ENCODE data around the gene TBC1D28. TPM values are rescaled to one million over a fixed set of nuclear protein-coding genes. Genes with fewer than 3 reads are reported as not detected.
"Not testable (repeated sequence)": the region's sequence is repeated elsewhere in the genome, so short reads cannot be mapped to it uniquely, and the experiment has no call there.

Gene TBC1D28
- polyA plus RNA-seq, 3 donors from 2014 or later, result not detected

DNA sequence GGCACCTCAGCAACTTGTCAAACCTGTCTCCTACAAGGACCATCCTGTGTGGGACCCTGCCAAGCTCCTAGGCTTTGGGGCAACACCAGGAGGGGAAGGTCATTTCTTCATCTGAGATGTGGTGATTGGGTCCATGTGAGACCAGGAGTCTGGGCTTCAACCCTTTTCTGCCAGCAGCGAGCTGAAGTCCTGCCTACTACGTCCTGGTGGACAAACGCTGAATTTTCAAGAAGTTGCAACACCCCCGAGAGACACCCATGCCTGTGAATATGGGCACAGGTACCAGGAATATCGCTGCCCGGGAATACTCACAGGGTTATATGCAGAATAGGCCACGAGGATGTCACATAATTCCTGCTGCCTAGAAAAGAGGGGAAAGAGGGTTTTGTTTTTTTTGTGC lies 8.0 kb downstream of the TBC1D28 start:
- H3K36me3 Mint-ChIP-seq, H3K4me3 Mint-ChIP-seq, H3K4me1 Mint-ChIP-seq, H3K9me3 Mint-ChIP-seq, DNase-seq, H3K27ac Mint-ChIP-seq: not testable (repeated sequence)
- H3K27me3 Mint-ChIP-seq (ENCODE audit: low read depth in 3 of 3), result peaks cover 3 to 11% (median 10%) of the 10 kb centered on the region in 3 donors

DNA sequence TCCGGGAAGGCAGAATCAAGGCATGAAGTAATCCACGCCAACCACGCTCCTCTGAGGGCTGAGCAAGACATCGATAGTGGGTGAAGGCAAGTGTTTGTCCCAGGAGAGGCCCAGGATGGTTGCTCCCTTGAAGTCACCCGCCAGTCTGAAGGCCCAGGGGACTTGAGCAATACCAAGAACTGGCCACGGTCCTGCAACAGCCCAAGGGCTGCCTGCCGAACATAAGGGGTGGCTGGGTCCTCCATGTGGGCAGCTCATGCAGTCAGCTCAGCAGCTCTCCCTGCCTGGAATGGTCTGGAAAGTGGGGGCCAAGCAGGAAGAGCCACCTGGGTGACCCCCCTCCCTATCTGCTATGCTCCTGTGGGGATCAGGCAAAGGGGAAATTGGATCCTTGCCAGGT lies 8.4 kb downstream of the TBC1D28 start:
- H3K4me1 Mint-ChIP-seq, DNase-seq, H3K27ac Mint-ChIP-seq, H3K4me3 Mint-ChIP-seq, H3K9me3 Mint-ChIP-seq, H3K36me3 Mint-ChIP-seq: not testable (repeated sequence)
- peaks cover 3 to 11% (median 8%) of the 10 kb centered on the region in 3 donors for H3K27me3 Mint-ChIP-seq (ENCODE audit: low read depth in 3 of 3)

DNA sequence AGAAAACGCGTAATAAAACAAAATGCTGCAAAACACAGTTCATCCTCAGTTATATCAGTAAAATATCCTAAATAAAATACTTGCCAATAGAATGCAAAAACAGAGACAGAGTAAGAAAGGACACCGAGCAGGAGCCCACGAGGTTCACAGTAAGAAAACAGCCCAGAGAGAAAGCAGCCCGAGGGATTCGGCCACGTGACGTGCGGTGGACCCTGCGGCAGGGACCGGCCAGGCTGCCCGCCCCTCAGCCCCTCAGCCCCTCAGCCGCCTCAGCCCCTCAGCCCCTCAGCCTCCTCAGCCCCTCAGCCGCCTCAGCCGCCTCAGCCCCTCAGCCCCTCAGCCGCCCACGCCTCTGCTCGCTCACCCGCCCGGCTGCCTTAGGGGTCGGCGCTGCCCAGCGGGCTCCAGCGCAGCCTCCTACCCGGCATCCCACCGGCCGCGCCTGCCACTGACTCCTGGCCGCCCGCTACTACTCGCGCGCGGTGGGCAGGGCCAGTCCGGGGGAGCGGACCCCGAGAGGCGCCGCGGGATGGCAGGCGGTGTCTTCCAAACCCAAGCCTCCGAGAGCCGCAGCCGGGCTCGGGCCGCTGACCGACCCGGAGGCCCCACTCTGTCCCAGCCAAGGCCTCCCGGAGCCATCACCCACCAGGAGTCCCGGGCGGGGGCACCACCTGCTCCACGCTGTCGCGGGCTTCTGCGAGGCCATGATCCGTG lies 9.5 kb downstream of the TBC1D28 start:
- peaks cover 3 to 11% (median 8%) of the 10 kb centered on the region in 3 donors for H3K27me3 Mint-ChIP-seq (ENCODE audit: low read depth in 3 of 3)
- peak overlapping the region in 3 of 5 donors; percentile 43 to 56 (median 51) for H3K4me3 Mint-ChIP-seq
- H3K36me3 Mint-ChIP-seq, H3K4me1 Mint-ChIP-seq, H3K9me3 Mint-ChIP-seq, DNase-seq: not testable (repeated sequence)
- H3K27ac Mint-ChIP-seq, result peak overlapping the region in 1 of 6 donors; percentile 5

DNA sequence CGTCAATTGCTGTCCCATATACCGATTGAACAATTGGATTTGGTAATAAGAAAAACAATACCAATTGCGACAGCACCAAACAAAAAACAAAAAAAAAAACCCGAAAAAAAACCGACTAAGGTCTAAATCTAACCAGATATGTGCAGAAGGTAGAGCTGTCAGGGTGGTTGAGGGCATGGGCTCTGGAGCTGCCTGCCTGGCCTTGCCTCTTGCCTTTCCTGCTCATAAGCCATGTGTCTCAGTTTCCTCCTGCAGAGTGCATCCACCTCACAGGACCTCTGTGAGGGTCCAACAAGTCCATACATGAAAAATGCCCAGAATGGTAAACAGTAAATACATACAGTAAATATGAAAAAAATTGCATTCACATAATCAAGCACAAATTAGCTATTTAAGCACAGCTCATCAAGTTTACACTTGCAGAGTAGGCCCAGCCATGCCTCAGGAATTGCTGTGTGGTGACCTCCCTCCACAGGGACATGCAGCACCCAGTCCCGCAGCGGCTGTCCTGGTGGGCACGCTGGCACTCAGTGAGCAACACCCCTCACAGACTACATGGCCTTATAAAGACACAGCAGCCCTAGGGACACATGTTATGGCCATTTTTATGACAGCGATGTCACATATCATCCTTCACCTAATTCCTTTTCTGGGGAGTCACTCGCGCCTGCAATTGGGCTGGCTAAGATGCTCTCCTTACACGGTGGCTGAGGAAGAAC lies 17.9 kb downstream of the TBC1D28 start:
- Mint-ChIP-seq H3K4me1 (peaks cover 17 to 18% of the 10 kb centered on the region in 2 donors), H3K36me3 (peaks cover 0 to 3% (median 0%) of the 10 kb centered on the region in 3 donors), H3K27ac (peak overlapping the region; percentile 61 to 88 (median 85)), H3K4me3 (peak overlapping the region; percentile 34 to 94 (median 89)), H3K9me3 (no peaks in the 10 kb centered on the region), H3K27me3 (ENCODE audit: low read depth in 3 of 3) (peaks cover 4 to 19% (median 11%) of the 10 kb centered on the region in 3 donors)
- no peak for DNase-seq

DNA sequence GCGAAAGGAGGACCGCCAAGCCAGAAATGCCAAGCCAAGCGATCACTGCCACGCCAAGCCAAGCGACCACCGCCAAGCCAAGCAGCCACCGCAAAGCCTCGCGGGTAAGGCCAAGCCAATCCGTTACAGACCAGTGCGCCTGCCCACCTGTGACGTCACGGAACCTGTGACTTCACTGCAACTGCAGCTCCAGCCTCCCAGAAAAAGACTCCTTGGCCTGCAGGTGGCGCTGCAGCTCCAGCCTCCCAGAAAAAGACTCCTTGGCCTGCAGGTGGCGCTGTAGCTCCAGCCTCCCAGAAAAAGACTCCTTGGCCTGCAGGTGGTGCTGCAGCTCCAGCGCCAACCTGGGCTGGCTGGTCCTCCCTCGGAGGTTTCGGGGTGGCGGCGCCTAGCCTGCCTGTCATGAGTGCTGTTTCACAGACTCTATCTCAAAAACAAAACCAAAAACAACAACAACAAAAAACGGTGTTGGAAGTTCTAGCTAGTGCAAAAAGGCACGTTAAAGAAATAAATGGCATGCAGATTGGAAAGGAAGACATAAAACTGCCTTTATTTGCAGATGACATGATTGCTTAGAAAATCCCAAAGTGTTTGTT lies 18.6 kb downstream of the TBC1D28 start:
- H3K4me3 Mint-ChIP-seq, result peak overlapping the region; percentile 82 to 94 (median 89)
- H3K36me3 Mint-ChIP-seq, H3K9me3 Mint-ChIP-seq: not testable (repeated sequence)
- H3K27ac Mint-ChIP-seq, result peak overlapping the region; percentile 61 to 94 (median 86)
- DNase-seq, result peak; percentile 94 to 96 (median 95)
- H3K4me1 Mint-ChIP-seq, result peaks cover 17 to 18% of the 10 kb centered on the region in 2 donors
- peaks cover 4 to 19% (median 11%) of the 10 kb centered on the region in 3 donors for H3K27me3 Mint-ChIP-seq (ENCODE audit: low read depth in 3 of 3)

DNA sequence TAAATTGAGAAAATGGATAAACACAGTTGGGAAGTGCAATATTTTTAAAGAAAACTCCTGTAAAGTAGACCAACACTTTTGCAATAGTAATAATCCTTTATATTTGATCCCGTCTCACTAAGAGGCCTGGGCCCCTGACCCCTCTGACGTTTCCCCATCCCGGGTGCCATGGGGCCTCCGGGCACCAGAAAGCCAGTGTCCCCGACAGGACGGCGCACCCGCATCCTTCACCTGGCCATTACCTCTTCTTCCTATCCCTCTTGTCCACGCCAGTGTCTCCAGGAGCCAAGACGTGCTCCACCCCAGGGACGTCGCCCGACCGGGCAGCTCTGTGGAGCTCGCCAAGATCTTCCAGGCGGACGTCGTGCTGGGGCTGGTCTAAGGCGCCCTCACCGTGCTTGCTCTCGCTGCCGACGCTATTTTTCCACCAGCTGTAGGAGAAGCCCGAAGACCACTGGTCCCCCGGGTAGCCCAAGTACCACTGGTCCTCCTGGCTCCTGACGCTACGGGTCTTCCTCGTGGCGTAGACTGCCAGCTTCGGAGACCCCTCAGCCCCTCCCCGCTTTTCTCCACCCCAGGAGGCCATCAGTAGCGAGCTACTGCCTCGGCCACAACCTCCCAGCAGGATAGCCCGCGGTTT lies 19.2 kb downstream of the TBC1D28 start:
- not testable (repeated sequence) for H3K9me3 Mint-ChIP-seq

DNA sequence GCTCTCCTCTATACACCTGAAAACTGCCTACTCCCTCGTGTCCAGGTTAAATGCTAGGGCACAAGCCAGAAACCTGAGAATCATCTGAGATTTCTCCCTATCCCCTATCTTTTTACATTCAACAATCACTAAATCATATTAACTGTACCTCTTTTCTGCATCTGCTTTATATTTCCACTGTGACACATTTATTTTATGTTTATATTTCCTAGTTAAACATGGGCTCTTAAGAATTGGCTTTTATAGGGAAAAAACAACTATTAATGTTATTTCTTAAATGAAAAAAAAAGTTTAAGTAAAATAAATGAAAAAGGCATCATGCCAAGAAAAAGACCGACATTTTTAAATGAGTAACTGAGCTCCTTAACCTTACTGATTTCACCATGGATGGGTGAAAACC lies 26.6 kb downstream of the TBC1D28 start:
- not testable (repeated sequence) for H3K36me3 Mint-ChIP-seq; H3K4me1 Mint-ChIP-seq; H3K27me3 Mint-ChIP-seq (ENCODE audit: low read depth in 3 of 3); H3K27ac Mint-ChIP-seq; H3K9me3 Mint-ChIP-seq; DNase-seq; H3K4me3 Mint-ChIP-seq

More for the DNA sequence above, 19.2 kb downstream of the TBC1D28 start:
- not testable (repeated sequence) for DNase-seq, H3K36me3 Mint-ChIP-seq
- H3K4me1 Mint-ChIP-seq, result peaks cover 17 to 18% of the 10 kb centered on the region in 2 donors
- H3K27ac Mint-ChIP-seq, result peak overlapping the region; percentile 61 to 94 (median 86)
- H3K27me3 Mint-ChIP-seq (ENCODE audit: low read depth in 3 of 3), result peaks cover 4 to 19% (median 11%) of the 10 kb centered on the region in 3 donors
- peak overlapping the region; percentile 82 to 94 (median 89) for H3K4me3 Mint-ChIP-seq

DNA sequence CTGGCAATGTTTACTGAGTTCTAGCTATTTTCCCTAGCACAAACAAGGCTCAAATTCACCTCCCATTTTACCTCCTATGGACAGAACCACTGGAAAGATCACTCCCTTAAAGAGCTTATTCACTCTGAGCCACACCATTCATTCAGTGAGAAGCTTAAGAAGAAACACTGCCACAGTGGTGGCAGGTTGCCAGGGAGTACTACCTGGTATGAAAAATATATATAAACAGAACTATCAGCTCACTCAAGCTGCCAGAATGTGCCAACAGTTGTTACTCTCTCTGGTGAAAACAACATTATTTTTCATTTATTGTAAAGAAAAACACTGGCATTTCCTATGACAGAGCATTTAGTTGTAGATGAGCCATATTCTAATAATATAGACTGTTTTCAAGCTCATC lies 31.2 kb downstream of the TBC1D28 start:
- H3K27ac Mint-ChIP-seq; H3K36me3 Mint-ChIP-seq; H3K4me1 Mint-ChIP-seq; DNase-seq; H3K27me3 Mint-ChIP-seq (ENCODE audit: low read depth in 3 of 3); H3K9me3 Mint-ChIP-seq; H3K4me3 Mint-ChIP-seq: not testable (repeated sequence)

DNA sequence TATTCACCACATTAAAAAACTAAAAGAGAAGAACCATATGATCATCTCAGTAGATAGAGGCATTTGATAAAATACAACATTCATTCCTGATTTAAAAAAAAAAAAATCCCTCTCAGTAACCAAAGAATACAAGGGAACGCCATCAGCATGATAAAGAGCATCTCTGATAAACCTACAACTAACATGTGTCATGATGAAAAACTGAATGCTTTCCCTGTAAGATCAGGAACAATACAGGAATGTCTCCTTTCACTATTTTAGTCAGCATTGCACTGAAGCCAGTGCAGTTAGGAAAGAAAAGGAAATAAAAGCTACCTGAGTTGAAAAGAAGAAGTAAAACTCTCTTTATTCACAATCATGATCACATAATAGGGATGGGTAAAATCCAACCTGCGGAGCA lies 51.1 kb downstream of the TBC1D28 start:
- not testable (repeated sequence) for H3K27me3 Mint-ChIP-seq (ENCODE audit: low read depth in 3 of 3); H3K4me1 Mint-ChIP-seq; H3K27ac Mint-ChIP-seq; H3K36me3 Mint-ChIP-seq; H3K4me3 Mint-ChIP-seq; DNase-seq; H3K9me3 Mint-ChIP-seq

Other genes with a start within 250 kb of the TBC1D28 start
- gene LGALS9C, start 167.6 kb downstream of the TBC1D28 start, polyA plus RNA-seq, result 10 to 100 TPM; 15.0 to 23.7 (median 17.0) TPM
- gene FOXO3B, start 37.9 kb upstream of the TBC1D28 start, polyA plus RNA-seq, result 1 to 10 TPM in 1 of 3 donors, not detected in 2; 4.3 TPM
- gene FBXW10, start 99.7 kb upstream of the TBC1D28 start, polyA plus RNA-seq, result not detected
- gene TVP23B, start 136.8 kb upstream of the TBC1D28 start, polyA plus RNA-seq, result 10 to 100 TPM; 23.6 to 55.4 (median 47.6) TPM
- 10 to 100 TPM; 29.7 to 39.8 (median 34.8) TPM for gene PRPSAP2, start 213.7 kb upstream of the TBC1D28 start, polyA plus RNA-seq

Measured in immature natural killer cell (primary cell).